D341Med (cell line): ENCODE measurements around the gene SLC50A1.

Experiments
- DNase-seq: peaks from one replicate; pipeline ENCODE4 v3.0.0; 2012; ENCODE audit warnings: low spot score

SLC50A1 gene

GRCh38 chr1:155184835-155185782 lies 49.5 kb downstream of the SLC50A1 start:
- DNase-seq = no peak

- no peak for DNase-seq
Measured at GRCh38 chr1:155185783-155186066, 50.1 kb downstream of the SLC50A1 start.

GRCh38 chr1:155186067-155186793 lies 50.6 kb downstream of the SLC50A1 start:
- no peak for DNase-seq

- no peak for DNase-seq
Measured at GRCh38 chr1:155186794-155187455, 51.3 kb downstream of the SLC50A1 start.

- no peak for DNase-seq
Measured at GRCh38 chr1:155187456-155187891, 51.8 kb downstream of the SLC50A1 start.

- no peak for DNase-seq
Measured at GRCh38 chr1:155188268-155188667, 52.6 kb downstream of the SLC50A1 start.
